Measurements from ENCODE around the gene CARNS1. TPM values are rescaled to one million over a fixed set of nuclear protein-coding genes. Genes with fewer than 3 reads are reported as not detected.
A peak's percentile ranks its signal among the peaks of the same experiment; 100 is the strongest.

CARNS1 gene
- total and polyA plus RNA-seq, 2 of the 13 experiments (the other 11 are each of a cell fraction or from before 2014, with no cell fraction given) = not detected

GRCh38 chr11:67420646-67421429 lies 5.4 kb downstream of the CARNS1 start (continued):
- TF ChIP-seq ZNF142 (CRISPR knock-in tag; IDR thresholded peaks at IDR 0.05) (no peak), DDIT3 (CRISPR knock-in tag; IDR thresholded peaks at IDR 0.05) (no peak), ZNF263 (CRISPR knock-in tag; IDR thresholded peaks at IDR 0.05) (no peak), WIZ (CRISPR knock-in tag; IDR thresholded peaks at IDR 0.05) (no peak), MED1 (CRISPR knock-in tag; IDR thresholded peaks at IDR 0.05) (no peak), RFXAP (CRISPR knock-in tag; IDR thresholded peaks at IDR 0.05; ENCODE audit: borderline replicate concordance) (peak; percentile 44; the same call in 1 of the 2 replicates), KDM5B (CRISPR knock-in tag; IDR thresholded peaks at IDR 0.05; ENCODE audit: borderline replicate concordance) (no peak), ZNF230 (CRISPR knock-in tag; IDR thresholded peaks at IDR 0.05) (no peak), RBFOX2 (IDR thresholded peaks at IDR 0.05; ENCODE audit: low read depth, low read length) (peak; percentile 72), ZNF557 (CRISPR knock-in tag; IDR thresholded peaks at IDR 0.05) (no peak), ZNF33A (CRISPR knock-in tag; IDR thresholded peaks at IDR 0.05; ENCODE audit: borderline replicate concordance) (no peak), ZNF432 (CRISPR knock-in tag; IDR thresholded peaks at IDR 0.05; ENCODE audit: borderline replicate concordance) (no peak), ZNF839 (CRISPR knock-in tag; IDR thresholded peaks at IDR 0.05; ENCODE audit: borderline replicate concordance) (no peak), YY1 (IDR thresholded peaks at IDR 0.05; ENCODE audit: insufficient read depth, insufficient replicate concordance, low read depth, low read length) (peak; percentile 11), SAFB2 (CRISPR knock-in tag; IDR thresholded peaks at IDR 0.05; ENCODE audit: borderline replicate concordance, low read depth) (peak; percentile 69; the same call in 1 of the 2 replicates), PRDM4 (CRISPR knock-in tag; IDR thresholded peaks at IDR 0.05; ENCODE audit: borderline replicate concordance) (no peak), FOXA3 (CRISPR knock-in tag; IDR thresholded peaks at IDR 0.05) (no peak), SKI (IDR thresholded peaks at IDR 0.05; ENCODE audit: partially characterized antibody) (peak; percentile 54), MXI1 (IDR thresholded peaks at IDR 0.05; ENCODE audit: borderline replicate concordance, low read depth, low read length) (peak; percentile 23; the same call in 1 of the 3 replicates), RBAK (CRISPR knock-in tag; IDR thresholded peaks at IDR 0.05) (no peak), SIN3A (IDR thresholded peaks at IDR 0.05; ENCODE audit: borderline replicate concordance, low read depth, low read length) (peak; percentile 66; the same call in 1 of the 2 replicates), GFI1 (CRISPR knock-in tag; IDR thresholded peaks at IDR 0.05; ENCODE audit: borderline replicate concordance) (no peak)
